ENCODE results near the gene SHB.
A peak's percentile ranks its signal among the peaks of the same experiment; 100 is the strongest.

Gene SHB, protein sequence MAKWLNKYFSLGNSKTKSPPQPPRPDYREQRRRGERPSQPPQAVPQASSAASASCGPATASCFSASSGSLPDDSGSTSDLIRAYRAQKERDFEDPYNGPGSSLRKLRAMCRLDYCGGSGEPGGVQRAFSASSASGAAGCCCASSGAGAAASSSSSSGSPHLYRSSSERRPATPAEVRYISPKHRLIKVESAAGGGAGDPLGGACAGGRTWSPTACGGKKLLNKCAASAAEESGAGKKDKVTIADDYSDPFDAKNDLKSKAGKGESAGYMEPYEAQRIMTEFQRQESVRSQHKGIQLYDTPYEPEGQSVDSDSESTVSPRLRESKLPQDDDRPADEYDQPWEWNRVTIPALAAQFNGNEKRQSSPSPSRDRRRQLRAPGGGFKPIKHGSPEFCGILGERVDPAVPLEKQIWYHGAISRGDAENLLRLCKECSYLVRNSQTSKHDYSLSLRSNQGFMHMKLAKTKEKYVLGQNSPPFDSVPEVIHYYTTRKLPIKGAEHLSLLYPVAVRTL

DNA sequence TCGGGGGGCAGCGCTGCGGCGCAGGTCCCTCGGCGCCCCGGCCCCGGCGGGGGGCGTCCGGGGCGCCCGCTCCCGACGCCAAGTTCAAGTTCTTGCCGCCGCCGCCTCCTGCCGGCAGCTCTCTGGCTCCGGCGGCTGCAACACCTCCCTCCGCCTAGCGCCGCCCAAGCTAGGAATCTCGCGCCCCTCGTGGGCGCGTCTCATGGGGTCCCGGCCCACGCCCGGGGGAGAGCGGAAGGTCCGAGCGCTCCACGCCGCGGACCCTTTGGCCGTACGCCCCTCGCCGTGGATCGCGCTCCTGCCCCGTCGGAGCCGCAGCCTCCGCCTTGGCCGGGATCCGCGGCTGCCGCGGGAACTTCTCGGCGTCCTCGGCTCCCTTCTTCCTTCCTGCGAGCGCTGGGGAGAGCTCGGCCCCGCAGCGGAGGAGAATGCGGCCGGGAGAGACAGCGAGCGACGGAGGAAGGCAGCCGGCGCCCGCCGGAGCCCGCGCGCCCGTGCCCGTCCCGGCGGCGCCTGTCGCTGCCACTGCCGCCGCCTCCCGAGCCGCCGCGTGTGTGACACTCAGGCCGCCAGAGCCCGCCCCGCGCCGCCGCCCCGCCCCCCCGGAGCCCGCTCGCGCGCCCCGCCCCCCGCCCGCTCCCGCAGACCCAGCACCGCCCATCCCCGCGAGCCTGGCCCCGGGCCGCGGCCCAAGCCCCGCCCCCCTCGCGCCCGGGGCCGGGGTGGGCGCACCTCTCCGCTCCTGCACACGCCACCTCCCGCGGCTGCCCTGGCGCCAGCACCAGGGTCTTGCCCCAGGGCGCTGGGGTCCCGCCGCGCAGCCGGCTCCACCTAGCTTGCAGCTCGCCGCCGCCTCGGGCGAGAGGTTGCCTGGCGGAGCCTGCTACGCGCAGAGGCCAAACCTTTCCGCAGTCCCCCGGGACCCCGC, at the start of gene SHB:
Gene SHB, minus strand, starts transcription at position 527 of the 928 bp plus-strand sequence. CDS start 582 bp downstream, outside the sequence.
- Mint-ChIP-seq H3K4me1 (ENCODE audit: low read depth) (peaks cover 13% of the 10 kb centered on the region), H3K27me3 (ENCODE audit: low read depth) (peaks cover 57% of the 10 kb centered on the region), H3K27ac (no peak within 1 kb of the TSS), H3K4me3 (peak within 1 kb of the TSS; percentile 74), H3K36me3 (ENCODE audit: low read depth) (peaks cover 2% of the 10 kb centered on the region), H3K9me3 (no peaks in the 10 kb centered on the region)

DNA sequence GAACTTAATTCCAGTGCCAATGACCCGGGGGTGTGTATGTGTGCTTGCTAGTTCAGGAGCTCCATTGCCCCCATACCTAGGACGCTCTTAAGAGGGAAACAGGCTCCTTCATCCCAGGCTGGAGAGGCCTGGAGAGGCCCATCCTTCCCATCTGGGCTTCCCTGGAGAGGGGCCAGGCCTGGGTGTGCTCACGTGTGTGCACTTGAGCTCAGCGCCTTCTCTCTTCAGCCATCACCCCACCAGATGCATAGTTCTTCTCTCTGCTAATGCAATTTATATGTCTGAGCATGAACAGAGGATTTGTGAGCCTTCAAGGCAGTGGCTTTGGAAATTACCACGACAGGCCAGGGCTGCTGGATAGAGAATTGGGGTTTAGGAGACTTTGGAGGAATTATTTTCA, 48.6 kb upstream of the SHB start:
- H3K27me3 Mint-ChIP-seq (ENCODE audit: low read depth), result no peaks in the 10 kb centered on the region
- no peaks in the 10 kb centered on the region for H3K36me3 Mint-ChIP-seq (ENCODE audit: low read depth)
- H3K4me3 Mint-ChIP-seq, result no peak overlapping the region
- no peak overlapping the region for H3K27ac Mint-ChIP-seq
- no peaks in the 10 kb centered on the region for H3K4me1 Mint-ChIP-seq (ENCODE audit: low read depth)
- H3K9me3 Mint-ChIP-seq, result no peaks in the 10 kb centered on the region

DNA sequence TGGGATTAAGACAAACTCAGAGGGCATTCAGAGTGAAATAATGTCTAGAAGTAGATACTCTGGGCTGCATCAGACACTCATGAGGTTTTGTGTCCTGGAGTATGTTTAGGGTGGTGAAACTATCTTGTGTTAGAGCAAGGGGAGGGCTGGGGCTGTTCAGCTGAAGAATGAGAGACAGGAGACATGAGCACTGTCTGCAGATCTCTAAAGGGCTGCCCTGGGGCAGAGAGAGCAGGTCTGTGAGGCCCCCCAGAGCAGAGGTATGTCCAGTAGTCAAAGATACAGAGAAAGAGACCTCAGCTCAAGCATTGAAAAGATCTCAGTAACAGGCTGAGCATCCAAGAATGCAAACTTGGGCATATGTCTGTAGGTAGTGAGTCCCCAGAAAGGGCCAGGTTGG, 45.9 kb upstream of the SHB start:
- Mint-ChIP-seq H3K9me3 (no peaks in the 10 kb centered on the region), H3K27me3 (ENCODE audit: low read depth) (no peaks in the 10 kb centered on the region), H3K36me3 (ENCODE audit: low read depth) (no peaks in the 10 kb centered on the region), H3K27ac (no peak overlapping the region), H3K4me1 (ENCODE audit: low read depth) (no peaks in the 10 kb centered on the region), H3K4me3 (no peak overlapping the region)

DNA sequence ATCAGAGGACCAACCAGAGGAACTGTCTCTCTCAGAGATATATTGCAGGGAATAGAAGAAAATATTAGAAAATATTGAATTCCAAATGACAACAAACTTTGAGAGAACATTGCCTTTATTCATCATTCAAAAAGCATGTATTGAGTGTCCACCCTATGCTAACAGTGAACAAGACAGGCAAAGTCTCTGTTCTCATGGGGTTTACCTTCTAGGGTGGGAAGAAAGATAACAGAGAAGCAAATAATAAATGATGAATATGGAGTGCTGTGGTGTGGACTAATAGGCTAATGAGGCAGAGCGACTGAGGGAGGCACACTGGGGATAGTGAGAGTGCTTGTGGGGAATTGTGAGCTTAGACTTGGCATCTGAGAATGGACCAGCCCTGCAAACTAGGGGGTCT, 43.4 kb upstream of the SHB start:
- H3K4me3 Mint-ChIP-seq, result no peak overlapping the region
- no peaks in the 10 kb centered on the region for H3K27me3 Mint-ChIP-seq (ENCODE audit: low read depth)

DNA sequence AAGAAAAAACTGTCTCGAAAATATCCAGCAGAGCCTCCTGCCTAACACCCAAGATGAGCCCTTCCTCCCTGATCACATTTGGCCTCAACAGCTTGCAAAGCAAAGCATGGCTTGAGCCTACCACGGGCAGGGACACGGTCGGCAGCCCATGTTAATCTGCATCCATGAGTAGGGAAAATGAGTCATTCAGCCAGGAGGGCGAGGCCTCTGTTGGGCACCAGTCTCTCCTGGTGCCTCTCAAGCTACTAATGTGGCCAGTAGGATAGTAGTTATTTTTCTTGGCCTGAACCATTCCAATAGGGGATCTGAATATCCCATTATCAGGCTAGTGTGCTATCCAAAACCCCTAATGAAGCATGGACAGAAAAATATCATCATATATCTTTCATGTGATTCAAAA, 43.0 kb upstream of the SHB start:
- Mint-ChIP-seq H3K9me3 (no peaks in the 10 kb centered on the region), H3K27me3 (ENCODE audit: low read depth) (no peaks in the 10 kb centered on the region), H3K4me3 (no peak overlapping the region), H3K4me1 (ENCODE audit: low read depth) (no peaks in the 10 kb centered on the region), H3K36me3 (ENCODE audit: low read depth) (no peaks in the 10 kb centered on the region), H3K27ac (no peak overlapping the region)

More for the DNA sequence above, 43.4 kb upstream of the SHB start:
- Mint-ChIP-seq H3K36me3 (ENCODE audit: low read depth) (no peaks in the 10 kb centered on the region), H3K9me3 (no peaks in the 10 kb centered on the region), H3K4me1 (ENCODE audit: low read depth) (no peaks in the 10 kb centered on the region), H3K27ac (no peak overlapping the region)

DNA sequence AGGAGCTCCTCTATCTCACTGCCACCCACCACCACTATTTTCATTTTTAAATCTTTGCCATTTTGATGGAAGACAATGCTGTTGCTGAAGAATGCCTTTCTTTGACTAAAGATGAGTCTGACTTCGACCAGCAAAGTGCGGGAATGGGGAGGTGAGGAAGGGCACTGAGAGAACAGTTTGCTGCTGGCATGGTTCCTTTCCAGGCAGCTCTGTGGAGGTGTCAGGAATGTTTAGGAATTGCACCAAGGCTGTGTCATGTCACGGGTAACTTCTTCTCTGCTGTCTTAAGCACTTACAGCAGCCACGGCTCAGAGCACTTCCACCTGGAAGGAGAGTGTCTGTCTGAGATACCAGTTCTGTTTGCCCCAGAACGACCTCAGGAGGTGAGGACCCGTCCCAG, 41.4 kb upstream of the SHB start:
- no peaks in the 10 kb centered on the region for H3K9me3 Mint-ChIP-seq
- no peak overlapping the region for H3K27ac Mint-ChIP-seq
- no peaks in the 10 kb centered on the region for H3K36me3 Mint-ChIP-seq (ENCODE audit: low read depth)
- no peaks in the 10 kb centered on the region for H3K27me3 Mint-ChIP-seq (ENCODE audit: low read depth)
- no peak overlapping the region for H3K4me3 Mint-ChIP-seq
- no peaks in the 10 kb centered on the region for H3K4me1 Mint-ChIP-seq (ENCODE audit: low read depth)

DNA sequence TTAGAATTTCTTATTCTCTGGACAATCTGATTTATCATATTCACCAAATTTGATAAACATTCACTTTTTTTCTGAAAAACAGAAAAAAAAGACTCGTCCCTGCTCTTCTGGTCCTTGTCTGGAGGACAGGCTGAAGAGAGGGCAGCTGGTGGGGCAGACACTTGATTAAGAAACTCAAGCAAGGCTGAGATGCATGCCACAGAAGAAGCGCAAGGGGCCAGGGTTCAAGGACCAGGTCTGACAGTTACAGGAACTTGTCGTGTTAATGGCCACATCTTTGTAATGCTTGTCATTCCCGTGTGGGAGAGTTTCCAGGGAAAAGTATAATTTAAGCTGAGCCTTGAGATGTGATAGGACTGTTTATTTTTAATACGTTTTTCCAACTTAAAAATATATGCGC, 40.6 kb upstream of the SHB start:
- Mint-ChIP-seq H3K27me3 (ENCODE audit: low read depth) (no peaks in the 10 kb centered on the region), H3K4me3 (no peak overlapping the region), H3K27ac (no peak overlapping the region), H3K36me3 (ENCODE audit: low read depth) (no peaks in the 10 kb centered on the region), H3K9me3 (no peaks in the 10 kb centered on the region), H3K4me1 (ENCODE audit: low read depth) (no peaks in the 10 kb centered on the region)

DNA sequence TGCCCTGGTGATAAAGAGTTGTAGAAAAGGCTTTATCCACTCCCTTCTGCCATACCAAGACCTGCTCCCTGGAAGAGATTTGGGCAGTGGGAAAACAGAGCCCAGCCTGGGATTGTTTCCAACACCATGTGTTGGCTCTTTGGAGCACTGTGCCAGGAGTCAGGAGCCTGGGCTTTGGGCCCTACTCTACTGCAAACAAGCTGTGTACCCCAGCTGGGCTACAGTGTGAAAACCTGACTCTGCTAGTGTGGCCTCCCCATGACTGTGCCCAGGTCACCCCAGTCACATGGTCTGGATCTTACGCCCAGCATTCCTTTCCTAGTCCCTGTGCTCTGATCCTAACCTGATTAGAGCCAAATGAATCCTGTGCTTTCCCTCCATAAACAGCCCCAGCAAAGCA, 39.3 kb upstream of the SHB start:
- Mint-ChIP-seq H3K4me3 (no peak overlapping the region), H3K27ac (no peak overlapping the region), H3K4me1 (ENCODE audit: low read depth) (no peaks in the 10 kb centered on the region), H3K36me3 (ENCODE audit: low read depth) (no peaks in the 10 kb centered on the region), H3K9me3 (no peaks in the 10 kb centered on the region), H3K27me3 (ENCODE audit: low read depth) (peaks cover 5% of the 10 kb centered on the region)

DNA sequence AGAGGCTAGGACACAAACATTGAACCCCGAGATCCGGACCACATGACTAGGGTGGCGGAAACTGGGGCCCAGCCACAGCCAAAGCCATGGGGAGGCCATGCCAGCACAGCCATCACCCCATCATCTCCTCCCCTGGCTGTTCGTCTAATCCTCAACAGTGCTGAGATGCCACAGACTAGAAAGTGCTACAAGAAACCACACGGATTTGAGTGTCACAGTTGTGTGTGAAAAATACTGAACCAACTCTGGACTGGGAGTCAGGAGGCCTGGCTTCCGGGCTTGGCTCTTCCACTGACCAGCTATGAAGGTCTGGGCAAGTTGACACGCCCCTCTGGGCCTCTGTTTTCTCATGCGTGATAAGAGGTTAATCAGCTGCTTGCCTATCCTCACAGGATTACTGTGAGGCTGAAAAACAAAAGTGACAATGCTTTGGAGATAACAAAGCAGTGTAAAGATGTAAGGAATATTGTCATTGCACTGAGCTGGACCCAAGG, 38.8 kb upstream of the SHB start:
- peaks cover 5% of the 10 kb centered on the region for H3K27me3 Mint-ChIP-seq (ENCODE audit: low read depth)
- no peaks in the 10 kb centered on the region for H3K36me3 Mint-ChIP-seq (ENCODE audit: low read depth)

DNA sequence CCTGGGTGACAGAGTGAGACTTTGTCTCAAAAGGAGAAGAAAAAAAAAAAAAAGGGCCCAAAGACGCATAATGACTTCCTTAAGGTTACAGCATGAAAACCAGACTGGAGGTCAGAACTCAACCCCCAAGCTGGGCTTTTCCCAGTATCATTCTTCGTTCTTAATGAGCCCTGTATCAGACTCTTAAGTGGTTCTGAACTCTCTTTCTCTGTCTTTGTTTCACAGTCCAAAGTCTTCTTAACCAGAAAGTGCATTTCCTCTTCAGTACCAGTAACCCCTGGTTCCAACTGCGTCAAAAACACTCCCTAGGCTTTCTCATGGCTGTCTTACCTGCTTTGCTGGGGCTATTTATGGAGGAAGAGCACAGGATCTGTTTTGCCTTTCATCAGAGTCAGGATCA, 38.4 kb upstream of the SHB start:
- no peaks in the 10 kb centered on the region for H3K4me1 Mint-ChIP-seq (ENCODE audit: low read depth)
- no peaks in the 10 kb centered on the region for H3K9me3 Mint-ChIP-seq
- no peak overlapping the region for H3K27ac Mint-ChIP-seq
- no peaks in the 10 kb centered on the region for H3K36me3 Mint-ChIP-seq (ENCODE audit: low read depth)
- peaks cover 5% of the 10 kb centered on the region for H3K27me3 Mint-ChIP-seq (ENCODE audit: low read depth)
- no peak overlapping the region for H3K4me3 Mint-ChIP-seq

More for the DNA sequence above, 38.8 kb upstream of the SHB start:
- no peaks in the 10 kb centered on the region for H3K9me3 Mint-ChIP-seq
- no peak overlapping the region for H3K4me3 Mint-ChIP-seq
- H3K27ac Mint-ChIP-seq, result no peak overlapping the region
- H3K4me1 Mint-ChIP-seq (ENCODE audit: low read depth), result no peaks in the 10 kb centered on the region

DNA sequence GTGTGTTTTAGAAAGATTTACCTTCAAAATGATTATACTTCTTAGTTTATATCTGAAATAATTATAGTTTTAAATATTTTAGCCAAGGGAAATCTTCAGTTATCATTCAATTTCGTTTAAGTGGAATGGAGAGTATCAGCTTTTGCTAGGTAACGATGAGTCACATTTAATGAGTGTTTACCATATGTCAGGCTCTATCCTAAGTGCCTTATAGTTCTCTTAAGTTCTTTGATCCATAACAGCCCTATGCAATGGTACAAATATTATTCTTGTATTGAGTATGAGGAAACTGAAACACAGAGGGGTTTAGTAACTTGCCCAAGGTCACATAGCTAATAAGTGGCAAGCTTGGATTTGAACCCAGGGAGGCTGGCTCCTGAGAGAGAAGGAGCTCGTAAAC, 37.5 kb upstream of the SHB start:
- H3K4me3 Mint-ChIP-seq, result no peak overlapping the region
- H3K36me3 Mint-ChIP-seq (ENCODE audit: low read depth), result no peaks in the 10 kb centered on the region
- no peaks in the 10 kb centered on the region for H3K4me1 Mint-ChIP-seq (ENCODE audit: low read depth)
- H3K9me3 Mint-ChIP-seq, result no peaks in the 10 kb centered on the region
- peaks cover 5% of the 10 kb centered on the region for H3K27me3 Mint-ChIP-seq (ENCODE audit: low read depth)
- no peak overlapping the region for H3K27ac Mint-ChIP-seq

DNA sequence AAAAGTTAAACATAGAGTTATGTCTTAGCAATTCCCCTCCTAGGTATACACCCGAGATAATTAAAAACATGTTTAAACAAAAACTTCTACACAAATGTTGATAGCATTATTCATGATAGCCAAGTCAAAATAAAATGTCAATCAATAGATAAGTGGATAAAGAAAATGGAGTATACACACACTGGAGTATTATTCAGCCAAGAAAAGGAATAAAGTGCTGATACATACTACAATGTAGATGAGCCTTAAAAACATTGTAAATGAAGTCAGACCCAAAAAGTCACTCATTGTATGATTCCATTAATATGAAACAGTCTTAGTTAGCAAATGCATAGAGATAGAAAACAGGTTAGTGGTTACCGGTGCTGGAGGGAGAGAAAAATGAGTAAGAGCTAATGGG, 34.3 kb upstream of the SHB start:
- no peaks in the 10 kb centered on the region for H3K36me3 Mint-ChIP-seq (ENCODE audit: low read depth)
- no peaks in the 10 kb centered on the region for H3K4me1 Mint-ChIP-seq (ENCODE audit: low read depth)
- H3K27me3 Mint-ChIP-seq (ENCODE audit: low read depth), result peaks cover 17% of the 10 kb centered on the region
- H3K9me3 Mint-ChIP-seq, result no peaks in the 10 kb centered on the region
- H3K4me3 Mint-ChIP-seq, result no peak overlapping the region
- H3K27ac Mint-ChIP-seq, result no peak overlapping the region

DNA sequence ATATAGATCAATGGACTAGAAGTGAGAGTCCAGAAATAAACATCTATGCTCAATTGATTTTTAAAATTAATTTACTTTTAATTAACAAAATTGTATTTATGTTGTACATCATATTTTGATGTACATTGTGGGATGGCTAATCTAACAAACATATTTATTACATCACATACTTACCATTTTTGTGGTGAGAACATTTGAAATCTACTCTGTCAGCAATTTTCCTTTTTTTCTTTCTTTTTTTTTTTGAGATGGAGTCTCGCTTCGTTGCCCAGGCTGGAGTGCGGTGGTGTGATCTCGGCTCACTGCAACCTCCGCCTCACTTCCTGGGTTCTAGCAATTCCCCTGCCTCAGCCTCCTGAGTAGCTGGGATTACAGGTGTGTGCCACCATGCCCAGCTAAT, 32.4 kb upstream of the SHB start:
- H3K4me3 Mint-ChIP-seq, result no peak overlapping the region
- peaks cover 17% of the 10 kb centered on the region for H3K27me3 Mint-ChIP-seq (ENCODE audit: low read depth)
- H3K4me1 Mint-ChIP-seq (ENCODE audit: low read depth), result no peaks in the 10 kb centered on the region
- H3K36me3 Mint-ChIP-seq (ENCODE audit: low read depth), result no peaks in the 10 kb centered on the region
- no peak overlapping the region for H3K27ac Mint-ChIP-seq
- no peaks in the 10 kb centered on the region for H3K9me3 Mint-ChIP-seq

DNA sequence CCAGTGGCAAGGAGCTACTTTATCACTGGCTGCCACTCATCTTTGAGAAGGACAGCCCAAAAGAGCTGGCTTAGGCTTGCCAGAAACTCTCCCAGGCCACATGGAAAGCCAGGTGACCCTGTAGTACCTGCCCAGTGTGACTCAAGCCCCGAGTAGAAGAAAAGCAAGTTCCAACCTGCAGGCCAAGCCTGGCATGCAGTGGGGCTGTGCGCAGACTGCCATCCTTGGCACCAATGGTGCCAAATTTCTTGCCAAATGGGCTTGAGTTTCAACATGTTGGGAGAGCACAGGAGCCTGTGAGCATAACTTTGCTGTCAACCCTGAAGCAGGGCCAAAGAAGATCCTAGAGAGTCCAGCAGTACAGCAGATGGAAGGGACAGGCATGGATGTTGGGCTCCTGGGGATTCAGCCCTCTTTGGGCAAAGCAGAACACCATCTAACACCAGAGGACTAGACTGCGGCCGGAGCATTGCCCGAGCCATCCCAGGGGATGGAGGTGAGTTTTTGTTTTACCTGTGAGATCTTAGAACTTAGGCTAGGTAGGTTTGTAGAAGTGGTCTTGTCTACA, 27.3 kb upstream of the SHB start:
- H3K27ac Mint-ChIP-seq, result no peak overlapping the region
- no peaks in the 10 kb centered on the region for H3K36me3 Mint-ChIP-seq (ENCODE audit: low read depth)
- no peaks in the 10 kb centered on the region for H3K9me3 Mint-ChIP-seq
- peaks cover 13% of the 10 kb centered on the region for H3K27me3 Mint-ChIP-seq (ENCODE audit: low read depth)
- no peaks in the 10 kb centered on the region for H3K4me1 Mint-ChIP-seq (ENCODE audit: low read depth)
- no peak overlapping the region for H3K4me3 Mint-ChIP-seq
